GM23338 (cell line): ENCODE results near the gene CDC42BPA. TPM values are rescaled to one million over a fixed set of nuclear protein-coding genes. Genes with fewer than 3 reads are reported as not detected.

Experiments
- ATAC-seq: fragments of 200-7000 bp; cut with Tn5 transposase; 3 replicates; pipeline ENCODE4 v1.9.1; 2020
- DNase-seq: peaks from one replicate; pipeline ENCODE4 v3.0.0-alpha.2; 2015; ENCODE audit warnings: low spot score
- H2AFZ ChIP-seq: fragments of 200-600 bp; sonication (generic); 2 replicates; pipeline ENCODE4 v1.8.0; 2016; ENCODE audit warnings: antibody characterized with exemption, mild to moderate bottlenecking, moderate library complexity
- H3F3A ChIP-seq: fragments of 200-600 bp; sonication (generic); replicated peaks from 2 replicates; pipeline ENCODE4 v1.8.0; 2017; ENCODE audit warnings: antibody characterized with exemption, mixed run types, low read depth
- H3K27ac ChIP-seq: fragments of 200-600 bp; sonication (generic); 2 replicates; pipeline ENCODE4 v1.6.1; 2016; ENCODE audit warnings: low read depth
- H3K27me3 ChIP-seq: fragments of 200-600 bp; sonication (generic); 2 replicates; pipeline ENCODE4 v1.8.0; 2016; ENCODE audit warnings: mild to moderate bottlenecking, mixed run types, moderate library complexity; ENCODE audit not compliant: insufficient read depth
- H3K36me3 ChIP-seq: fragments of 200-600 bp; sonication (generic); 2 replicates; pipeline ENCODE4 v1.8.0; 2016; ENCODE audit warnings: mild to moderate bottlenecking; ENCODE audit not compliant: insufficient read depth
- H3K4me1 ChIP-seq: fragments of 200-600 bp; sonication (generic); 2 replicates; pipeline ENCODE4 v1.8.0; 2016; ENCODE audit warnings: mild to moderate bottlenecking, moderate library complexity; ENCODE audit not compliant: insufficient read depth
- H3K4me2 ChIP-seq: fragments of 200-600 bp; sonication (generic); 2 replicates; pipeline ENCODE4 v1.7.1; 2017; ENCODE audit warnings: mixed run types
- H3K4me3 ChIP-seq: fragments of 200-600 bp; sonication (generic); 2 replicates; pipeline ENCODE4 v1.6.1; 2016; ENCODE audit warnings: mixed run types
- H3K79me2 ChIP-seq: fragments of 200-600 bp; sonication (generic); replicated peaks from 2 replicates; pipeline ENCODE4 v1.8.0; 2017; ENCODE audit warnings: mild to moderate bottlenecking; ENCODE audit not compliant: insufficient read depth
- H3K9me2 ChIP-seq: fragments of 200-600 bp; sonication (generic); 2 replicates; pipeline ENCODE4 v1.8.0; 2017; ENCODE audit not compliant: insufficient read depth
- H4K20me1 ChIP-seq: fragments of 200-600 bp; sonication (generic); replicated peaks from 2 replicates; pipeline ENCODE4 v1.8.0; 2017; ENCODE audit warnings: mild to moderate bottlenecking; ENCODE audit not compliant: insufficient read depth
- H3K27ac Mint-ChIP-seq: 2 replicates; pipeline ENCODE4 v1.8.0; 2020; ENCODE audit warnings: inconsistent platforms, mild to moderate bottlenecking, moderate library complexity, mixed read lengths
- H3K27me3 Mint-ChIP-seq: 3 replicates; pipeline ENCODE4 v1.8.0; 2022; ENCODE audit warnings: low read depth, mild to moderate bottlenecking, moderate library complexity, mixed read lengths, inconsistent platforms; ENCODE audit not compliant: insufficient read depth, poor library complexity
- H3K36me3 Mint-ChIP-seq: 3 replicates; pipeline ENCODE4 v1.8.0; 2021; ENCODE audit warnings: low read depth, mild to moderate bottlenecking, inconsistent platforms, moderate library complexity, mixed read lengths
- H3K4me1 Mint-ChIP-seq: 3 replicates; pipeline ENCODE4 v1.8.0; 2020; ENCODE audit warnings: mild to moderate bottlenecking, inconsistent platforms, mixed read lengths
- H3K4me3 Mint-ChIP-seq: 3 replicates; pipeline ENCODE4 v1.8.0; 2021; ENCODE audit warnings: moderate library complexity, mild to moderate bottlenecking, inconsistent platforms, mixed read lengths
- H3K9me3 Mint-ChIP-seq: 3 replicates; pipeline ENCODE4 v1.8.0; 2020; ENCODE audit warnings: moderate library complexity, mild to moderate bottlenecking, inconsistent platforms, mixed read lengths
- CREB1 ChIP-seq: fragments of 250-450 bp; sonication (Bioruptor Pico); IDR thresholded peaks from 2 replicates; pipeline ENCODE4 v1.5.0; 2020; ENCODE audit warnings: low read depth, mild to moderate bottlenecking, moderate library complexity
- ETS1 ChIP-seq: IDR thresholded peaks from 2 replicates; pipeline ENCODE4 v1.6.1; 2016; ENCODE audit warnings: antibody characterized with exemption
- EZH2 ChIP-seq: fragments of 200-600 bp; sonication (generic); IDR thresholded peaks from one replicate; pipeline ENCODE4 v1.8.0; 2017; ENCODE audit warnings: antibody characterized with exemption, mild to moderate bottlenecking, low read depth; ENCODE audit not compliant: unreplicated experiment
- EZH2phosphoT487 ChIP-seq: fragments of 200-600 bp; sonication (generic); IDR thresholded peaks from one replicate; pipeline ENCODE4 v1.8.1; 2018; ENCODE audit warnings: antibody characterized with exemption; ENCODE audit not compliant: unreplicated experiment
- JUNB ChIP-seq: IDR thresholded peaks from one replicate; pipeline ENCODE4 v1.6.1; 2016; ENCODE audit warnings: antibody characterized with exemption; ENCODE audit not compliant: unreplicated experiment
- NANOG ChIP-seq: IDR thresholded peaks from 2 replicates; pipeline ENCODE4 v1.6.1; 2016; ENCODE audit warnings: antibody characterized with exemption, borderline replicate concordance
- POLR2AphosphoS5 ChIP-seq: IDR thresholded peaks from 2 replicates; pipeline ENCODE4 v1.6.1; 2016; ENCODE audit warnings: antibody characterized with exemption, low read depth
- STAT1 ChIP-seq: IDR thresholded peaks from one replicate; pipeline ENCODE4 v1.6.1; 2016; ENCODE audit warnings: antibody characterized with exemption; ENCODE audit not compliant: unreplicated experiment
- ZNF114 ChIP-seq: fragments of 250-450 bp; sonication (Bioruptor Pico); IDR thresholded peaks from 2 replicates; pipeline ENCODE4 v1.5.0; 2020; ENCODE audit warnings: mild to moderate bottlenecking, moderate library complexity
- ZNF331 ChIP-seq: fragments of 250-450 bp; sonication (Bioruptor Pico); IDR thresholded peaks from 2 replicates; pipeline ENCODE4 v1.5.0; 2020; ENCODE audit warnings: low read depth, mild to moderate bottlenecking, moderate library complexity
- polyA plus RNA-seq: library from polyadenylated mRNA; unstranded; fragments of >200 nt; fragmentation: Nextera tagmentation; extraction: Ambion mirVana; gene quantifications from 2 replicates; pipeline ENCODE4 v1.2.1, GENCODE V29; 2016
- total RNA-seq: library from RNA; depleted of rRNA; stranded (reverse); fragments of >200 nt; shearing (Covaris generic); gene quantifications from 2 replicates; pipeline ENCODE4 v1.2.3, GENCODE V29; 2014
- TF ChIP-seq, protein P1 (sequence below): IDR thresholded peaks from one replicate; pipeline ENCODE4 v1.6.1; 2018; ENCODE audit warnings: antibody characterized with exemption; ENCODE audit not compliant: unreplicated experiment
- TF ChIP-seq, protein P2 (sequence below), 2 experiments: fragments of 200-600 bp in 1 of 2; sonication (generic) in 1 of 2; conservative IDR thresholded peaks; 2 replicates each; pipeline versions ENCODE4 v1.5.1 to v1.6.1; 2016 to 2017; ENCODE audit warnings: antibody characterized with exemption in 2 of 2, low read depth in 2 of 2, mild to moderate bottlenecking in 2 of 2, moderate library complexity in 1 of 2

CDC42BPA gene
- total and polyA plus RNA-seq, 2 experiments from 2014 or later = 17.7 to 40.1 TPM

- Histone ChIP-seq H3K79me2 (no peaks in the 10 kb centered on the region), H4K20me1 (no peaks in the 10 kb centered on the region), H2AFZ (no peak overlapping the region), H3K4me1 (no peaks in the 10 kb centered on the region), H3F3A (no peaks in the 10 kb centered on the region), H3K27ac (no peak overlapping the region), H3K4me3 (no peak overlapping the region), H3K27me3 (no peaks in the 10 kb centered on the region), H3K9me2 (no peaks in the 10 kb centered on the region), H3K36me3 (no peaks in the 10 kb centered on the region), H3K4me2 (no peak overlapping the region)
- Mint-ChIP-seq H3K27me3 (no peaks in the 10 kb centered on the region), H3K4me1 (no peaks in the 10 kb centered on the region), H3K9me3 (no peaks in the 10 kb centered on the region; the same call in 2 of the 3 replicates), H3K27ac (no peak overlapping the region), H3K4me3 (no peak overlapping the region), H3K36me3 (peaks cover 12% of the 10 kb centered on the region; the same call in 2 of the 3 replicates)
- TF ChIP-seq ZNF331 (CRISPR knock-in tag) = no peak
- TF ChIP-seq, protein P1, sequence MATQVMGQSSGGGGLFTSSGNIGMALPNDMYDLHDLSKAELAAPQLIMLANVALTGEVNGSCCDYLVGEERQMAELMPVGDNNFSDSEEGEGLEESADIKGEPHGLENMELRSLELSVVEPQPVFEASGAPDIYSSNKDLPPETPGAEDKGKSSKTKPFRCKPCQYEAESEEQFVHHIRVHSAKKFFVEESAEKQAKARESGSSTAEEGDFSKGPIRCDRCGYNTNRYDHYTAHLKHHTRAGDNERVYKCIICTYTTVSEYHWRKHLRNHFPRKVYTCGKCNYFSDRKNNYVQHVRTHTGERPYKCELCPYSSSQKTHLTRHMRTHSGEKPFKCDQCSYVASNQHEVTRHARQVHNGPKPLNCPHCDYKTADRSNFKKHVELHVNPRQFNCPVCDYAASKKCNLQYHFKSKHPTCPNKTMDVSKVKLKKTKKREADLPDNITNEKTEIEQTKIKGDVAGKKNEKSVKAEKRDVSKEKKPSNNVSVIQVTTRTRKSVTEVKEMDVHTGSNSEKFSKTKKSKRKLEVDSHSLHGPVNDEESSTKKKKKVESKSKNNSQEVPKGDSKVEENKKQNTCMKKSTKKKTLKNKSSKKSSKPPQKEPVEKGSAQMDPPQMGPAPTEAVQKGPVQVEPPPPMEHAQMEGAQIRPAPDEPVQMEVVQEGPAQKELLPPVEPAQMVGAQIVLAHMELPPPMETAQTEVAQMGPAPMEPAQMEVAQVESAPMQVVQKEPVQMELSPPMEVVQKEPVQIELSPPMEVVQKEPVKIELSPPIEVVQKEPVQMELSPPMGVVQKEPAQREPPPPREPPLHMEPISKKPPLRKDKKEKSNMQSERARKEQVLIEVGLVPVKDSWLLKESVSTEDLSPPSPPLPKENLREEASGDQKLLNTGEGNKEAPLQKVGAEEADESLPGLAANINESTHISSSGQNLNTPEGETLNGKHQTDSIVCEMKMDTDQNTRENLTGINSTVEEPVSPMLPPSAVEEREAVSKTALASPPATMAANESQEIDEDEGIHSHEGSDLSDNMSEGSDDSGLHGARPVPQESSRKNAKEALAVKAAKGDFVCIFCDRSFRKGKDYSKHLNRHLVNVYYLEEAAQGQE = no peak
- no peak for ATAC-seq
- DNase-seq = no peak
Observed at GRCh38 chr1:227059076-227059475, 259.2 kb downstream of the CDC42BPA start.

DNA sequence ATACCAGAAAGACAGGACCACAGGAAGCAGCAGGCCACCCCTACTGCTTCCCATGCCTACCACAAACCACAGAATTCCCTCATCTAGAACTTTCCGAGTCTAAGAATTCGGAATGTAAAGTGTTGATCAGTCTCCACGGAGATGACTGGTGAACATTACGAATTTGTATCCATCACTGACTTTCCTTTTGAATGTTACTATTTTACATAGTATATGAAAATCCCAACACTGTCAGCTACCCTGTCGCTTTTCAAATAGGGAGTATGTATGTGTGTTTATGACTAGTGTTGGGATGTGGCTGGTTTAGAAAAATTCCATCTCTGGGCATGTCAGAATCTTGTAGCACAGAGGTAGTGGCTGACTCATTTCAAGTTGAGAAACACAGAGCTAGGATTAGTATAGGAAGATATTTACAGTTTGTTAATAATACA is 260.0 kb downstream of the CDC42BPA start:
- Mint-ChIP-seq H3K4me3 (no peak overlapping the region), H3K4me1 (no peaks in the 10 kb centered on the region), H3K9me3 (no peaks in the 10 kb centered on the region; the same call in 2 of the 3 replicates), H3K27ac (no peak overlapping the region), H3K36me3 (peaks cover 12% of the 10 kb centered on the region; the same call in 2 of the 3 replicates), H3K27me3 (no peaks in the 10 kb centered on the region)
- H3K79me2 ChIP-seq = no peaks in the 10 kb centered on the region
- TF ChIP-seq, protein P2, sequence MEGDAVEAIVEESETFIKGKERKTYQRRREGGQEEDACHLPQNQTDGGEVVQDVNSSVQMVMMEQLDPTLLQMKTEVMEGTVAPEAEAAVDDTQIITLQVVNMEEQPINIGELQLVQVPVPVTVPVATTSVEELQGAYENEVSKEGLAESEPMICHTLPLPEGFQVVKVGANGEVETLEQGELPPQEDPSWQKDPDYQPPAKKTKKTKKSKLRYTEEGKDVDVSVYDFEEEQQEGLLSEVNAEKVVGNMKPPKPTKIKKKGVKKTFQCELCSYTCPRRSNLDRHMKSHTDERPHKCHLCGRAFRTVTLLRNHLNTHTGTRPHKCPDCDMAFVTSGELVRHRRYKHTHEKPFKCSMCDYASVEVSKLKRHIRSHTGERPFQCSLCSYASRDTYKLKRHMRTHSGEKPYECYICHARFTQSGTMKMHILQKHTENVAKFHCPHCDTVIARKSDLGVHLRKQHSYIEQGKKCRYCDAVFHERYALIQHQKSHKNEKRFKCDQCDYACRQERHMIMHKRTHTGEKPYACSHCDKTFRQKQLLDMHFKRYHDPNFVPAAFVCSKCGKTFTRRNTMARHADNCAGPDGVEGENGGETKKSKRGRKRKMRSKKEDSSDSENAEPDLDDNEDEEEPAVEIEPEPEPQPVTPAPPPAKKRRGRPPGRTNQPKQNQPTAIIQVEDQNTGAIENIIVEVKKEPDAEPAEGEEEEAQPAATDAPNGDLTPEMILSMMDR (conservative IDR thresholded peaks at IDR 0.05; ENCODE audit: low read depth in 2 of 2) = no peak
- TF ChIP-seq ZNF114 (CRISPR knock-in tag) = no peak
- no peak for TF ChIP-seq EZH2phosphoT487
- TF ChIP-seq NANOG = no peak
- TF ChIP-seq CREB1 (CRISPR knock-in tag) = no peak
- no peak for TF ChIP-seq STAT1
- TF ChIP-seq POLR2AphosphoS5 = no peak
- TF ChIP-seq EZH2 = no peak
- TF ChIP-seq, protein P1 = no peak
- TF ChIP-seq ETS1 = no peak
- TF ChIP-seq JUNB = no peak
- TF ChIP-seq ZNF331 (CRISPR knock-in tag) = no peak
- H3K4me3 ChIP-seq = no peak overlapping the region
- no peaks in the 10 kb centered on the region for H3K27me3 ChIP-seq
- H2AFZ ChIP-seq = no peak overlapping the region
- H3F3A ChIP-seq = no peaks in the 10 kb centered on the region
- no peaks in the 10 kb centered on the region for H3K36me3 ChIP-seq
- H3K27ac ChIP-seq = no peak overlapping the region
- no peak overlapping the region for H3K4me2 ChIP-seq
- DNase-seq (no peak), ATAC-seq (no peak)
- no peaks in the 10 kb centered on the region for H3K4me1 ChIP-seq
- H3K9me2 ChIP-seq = no peaks in the 10 kb centered on the region
- H4K20me1 ChIP-seq = no peaks in the 10 kb centered on the region
